Ovary (tissue), 10 donors: ENCODE results near the gene KRTAP10-2. TPM values are rescaled to one million over a fixed set of nuclear protein-coding genes. Genes with fewer than 3 reads are reported as not detected.
"Not testable (repeated sequence)": the region's sequence is repeated elsewhere in the genome, so short reads cannot be mapped to it uniquely, and the experiment has no call there.

ENCODE experiments used
- DNase-seq, 5 donors: peaks; one replicate each; pipeline ENCODE4 v3.0.0-alpha.2; 2019 to 2020
- H3K27ac ChIP-seq, 2 donors: fragments of 200-600 bp; one replicate each; pipeline versions ENCODE4 v1.5.1 to v1.8.0; 2019 to 2022
- H3K27me3 ChIP-seq: fragments of 200-600 bp; one replicate; pipeline ENCODE4 v1.8.0; 2022
- H3K36me3 ChIP-seq: fragments of 200-600 bp; sonication (generic); one replicate; pipeline ENCODE4 v1.5.1; 2019
- H3K4me1 ChIP-seq: one replicate; pipeline ENCODE4 v1.8.1; 2013; ENCODE audit warnings: mild to moderate bottlenecking, moderate library complexity; ENCODE audit not compliant: insufficient read depth
- H3K4me3 ChIP-seq: fragments of 200-600 bp; sonication (generic); one replicate; pipeline ENCODE4 v1.5.1; 2017
- H3K9me3 ChIP-seq, 2 donors: fragments of 200-600 bp in 1 of 2; sonication (generic) in 1 of 2; one replicate each; pipeline versions ENCODE4 v1.5.1 to v1.8.1; 2013 to 2019; ENCODE audit warnings: mild to moderate bottlenecking in 1 of 2, moderate library complexity in 1 of 2
- CTCF ChIP-seq, 3 donors: fragments of 450-650 bp in 2 of 3; fragments of 200-600 bp in 1 of 3; IDR thresholded peaks; one replicate each; pipeline versions ENCODE4 v1.5.1 to v1.8.0; 2016 to 2022; ENCODE audit warnings: antibody characterized with exemption in 3 of 3, mild to moderate bottlenecking in 1 of 3
- EP300 ChIP-seq: sonication (generic); formaldehyde crosslinking; IDR thresholded peaks from one replicate; pipeline ENCODE4 v1.6.1; 2017; ENCODE audit warnings: antibody characterized with exemption
- POLR2A ChIP-seq: fragments of 450-650 bp; IDR thresholded peaks from one replicate; pipeline ENCODE4 v1.6.1; 2017; ENCODE audit warnings: antibody characterized with exemption, mild to moderate bottlenecking, moderate library complexity
- WGBS, 3 donors: extraction: QIAGEN DNeasy Blood & Tissue Kit in 1 of 3; methylation state at CpG; one replicate each; pipeline versions ENCODE4 v1.1.5 to v1.1.7; 2013 to 2017; 5-methylcytosine and 5-hydroxymethylcytosine counted together
- intact Hi-C, 4 donors: fragments of 100-400 bp; cut with DNase I; formaldehyde crosslinking; loops; one replicate each; pipeline versions ENCODE4 v1.11.0 to v1.15.1; 2022 to 2023
- long read RNA-seq, 3 donors: library from polyadenylated mRNA in 2 of 3; unstranded in 2 of 3; transcript quantifications; one replicate each; pipeline ENCODE4 v2.0.0 and lab custom pipeline, GENCODE V29; 2021 to 2026
- polyA plus RNA-seq, 2 donors: library from polyadenylated mRNA; stranded (reverse); fragments of 200-250 nt in 1 of 2; fragments of 350-450 nt in 1 of 2; fragmentation: Illumina TruSeq in 1 of 2; extraction: RNeasy Lipid Tissue Mini Kit (QIAGEN cat#74804) in 1 of 2; gene quantifications; one replicate each; pipeline ENCODE4 v1.2.3, GENCODE V29; 2013 to 2014
- total RNA-seq, 7 donors: library from RNA; depleted of rRNA in 2 of 7; stranded (reverse); fragments of >200 nt in 2 of 7; fragmentation: NEBNext Ultra II Directional in 3 of 7; extraction: Animal tissue kit (Norgen Biotek cat#: 25700) in 3 of 7; gene quantifications; one replicate each; pipeline versions ENCODE4 v1.1.0 to v1.2.4, GENCODE V29; 2016 to 2023
- donor health status: DM: no; HTN: no; CAD: no; lungs with moderate emphysema.
- donor health status: DM: no; HTN: no; CAD: no.
- donor health status: Bipolar disorder and iron deficiency.
- donor health status: DM: yes; HTN: yes; CAD: no.
- donor health status: DM: no; HTN: no; CAD: no.
- donor health status: DM: yes; HTN: yes; CAD: no.

KRTAP10-2 gene
- total RNA-seq (not detected), polyA plus RNA-seq (not detected)
- long read RNA-seq, donor 1 = 0 reads
- long read RNA-seq, donor 2 = 0 reads
- long read RNA-seq, donor 3 = 0 reads

GRCh38 chr21:44551340-44551961 lies at the start of gene KRTAP10-2:
Gene KRTAP10-2, minus strand, starts transcription at chr21:44551505. Its CDS starts 47 bp downstream, at chr21:44551458.
- TF ChIP-seq POLR2A (no peak), EP300 (no peak), CTCF (IDR thresholded peaks at IDR 0.05) (no peak)
- no peaks in the 10 kb centered on the region for H3K27me3 ChIP-seq
- no peak for DNase-seq
- H3K27ac ChIP-seq = no peak within 1 kb of the TSS
- H3K9me3 ChIP-seq = peaks cover 0 to 3% of the 10 kb centered on the region in 2 donors
- no peaks in the 10 kb centered on the region for H3K4me1 ChIP-seq
- H3K4me3 ChIP-seq = no peak within 1 kb of the TSS
- intact Hi-C loops = no loop called here
- no peaks in the 10 kb centered on the region for H3K36me3 ChIP-seq
- WGBS, 3 donors = 41 to 57% (median 52%) methylated on average over 17 of the region's 17 CpGs

GRCh38 chr21:44601091-44601490 lies 49.8 kb upstream of the KRTAP10-2 start:
- H3K27me3 ChIP-seq, H3K27ac ChIP-seq, intact Hi-C loops, H3K4me1 ChIP-seq, H3K9me3 ChIP-seq, H3K4me3 ChIP-seq, H3K36me3 ChIP-seq, DNase-seq: not testable (repeated sequence)
- WGBS, 3 donors = 63 to 75% (median 71%) methylated on average over 8 to 10 of the region's 10 CpGs

GRCh38 chr21:44600118-44600978 lies 49.0 kb upstream of the KRTAP10-2 start, which contains the start of gene KRTAP10-7:
Gene KRTAP10-7, plus strand, starts transcription at chr21:44600597. Its CDS starts 25 bp downstream, at chr21:44600622.
- intact Hi-C loops, H3K9me3 ChIP-seq, H3K4me3 ChIP-seq, H3K27me3 ChIP-seq, H3K4me1 ChIP-seq, DNase-seq, H3K27ac ChIP-seq, H3K36me3 ChIP-seq: not testable (repeated sequence)
- WGBS, 3 donors = 60 to 72% (median 64%) methylated on average over 23 of the region's 23 CpGs

- intact Hi-C loops = no loop called here
These were observed 48.1 kb upstream of the KRTAP10-2 start for GRCh38 chr21:44599264-44600029.

More at GRCh38 chr21:44599264-44600029, 48.1 kb upstream of the KRTAP10-2 start:
- Histone ChIP-seq H3K4me1 (no peaks in the 10 kb centered on the region), H3K36me3 (no peaks in the 10 kb centered on the region), H3K9me3 (no peaks in the 10 kb centered on the region), H3K27me3 (no peaks in the 10 kb centered on the region), H3K4me3 (no peak overlapping the region), H3K27ac (no peak overlapping the region)
- no peak for DNase-seq
- 69 to 81% (median 74%) methylated on average over 8 of the region's 8 CpGs for WGBS, 3 donors
- TF ChIP-seq POLR2A = no peak
- TF ChIP-seq CTCF (IDR thresholded peaks at IDR 0.05) = no peak
- no peak for TF ChIP-seq EP300
